ENCODE measurements around the gene VGLL2.

Gene VGLL2

GRCh38 chr6:117263353-117263927 lies 1.9 kb upstream of the VGLL2 start:
- in situ Hi-C loops (cut with MboI; ENCODE audit: low pct_unique_long_range_greater_than_20kb, low sequenced_read_pairs, unreplicated experiment), result no loop called here
- TF ChIP-seq, protein P1, sequence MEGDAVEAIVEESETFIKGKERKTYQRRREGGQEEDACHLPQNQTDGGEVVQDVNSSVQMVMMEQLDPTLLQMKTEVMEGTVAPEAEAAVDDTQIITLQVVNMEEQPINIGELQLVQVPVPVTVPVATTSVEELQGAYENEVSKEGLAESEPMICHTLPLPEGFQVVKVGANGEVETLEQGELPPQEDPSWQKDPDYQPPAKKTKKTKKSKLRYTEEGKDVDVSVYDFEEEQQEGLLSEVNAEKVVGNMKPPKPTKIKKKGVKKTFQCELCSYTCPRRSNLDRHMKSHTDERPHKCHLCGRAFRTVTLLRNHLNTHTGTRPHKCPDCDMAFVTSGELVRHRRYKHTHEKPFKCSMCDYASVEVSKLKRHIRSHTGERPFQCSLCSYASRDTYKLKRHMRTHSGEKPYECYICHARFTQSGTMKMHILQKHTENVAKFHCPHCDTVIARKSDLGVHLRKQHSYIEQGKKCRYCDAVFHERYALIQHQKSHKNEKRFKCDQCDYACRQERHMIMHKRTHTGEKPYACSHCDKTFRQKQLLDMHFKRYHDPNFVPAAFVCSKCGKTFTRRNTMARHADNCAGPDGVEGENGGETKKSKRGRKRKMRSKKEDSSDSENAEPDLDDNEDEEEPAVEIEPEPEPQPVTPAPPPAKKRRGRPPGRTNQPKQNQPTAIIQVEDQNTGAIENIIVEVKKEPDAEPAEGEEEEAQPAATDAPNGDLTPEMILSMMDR (IDR thresholded peaks at IDR 0.05; ENCODE audit: extremely low read depth, insufficient read depth, missing control alignments), result no peak
- no peak for DNase-seq (ENCODE audit: low spot score)

GRCh38 chr6:117264369-117264691 lies 1.0 kb upstream of the VGLL2 start:
- TF ChIP-seq, protein P1 (IDR thresholded peaks at IDR 0.05; ENCODE audit: extremely low read depth, insufficient read depth, missing control alignments), result no peak
- in situ Hi-C loops (cut with MboI; ENCODE audit: low pct_unique_long_range_greater_than_20kb, low sequenced_read_pairs, unreplicated experiment), result no loop called here
- DNase-seq (ENCODE audit: low spot score), result peak; percentile 50

- DNase-seq (ENCODE audit: low spot score), result peak; percentile 68
- TF ChIP-seq, protein P1 (IDR thresholded peaks at IDR 0.05; ENCODE audit: extremely low read depth, insufficient read depth, missing control alignments), result no peak
- in situ Hi-C loops (cut with MboI; ENCODE audit: low pct_unique_long_range_greater_than_20kb, low sequenced_read_pairs, unreplicated experiment), result no loop called here
Measured at GRCh38 chr6:117264692-117265409, 507 bp upstream of the VGLL2 start.

- DNase-seq (ENCODE audit: low spot score), result no peak
- TF ChIP-seq, protein P1 (IDR thresholded peaks at IDR 0.05; ENCODE audit: extremely low read depth, insufficient read depth, missing control alignments), result no peak
- in situ Hi-C loops (cut with MboI; ENCODE audit: low pct_unique_long_range_greater_than_20kb, low sequenced_read_pairs, unreplicated experiment), result no loop called here
Measured at GRCh38 chr6:117266257-117267053, 1.1 kb downstream of the VGLL2 start.

DNA sequence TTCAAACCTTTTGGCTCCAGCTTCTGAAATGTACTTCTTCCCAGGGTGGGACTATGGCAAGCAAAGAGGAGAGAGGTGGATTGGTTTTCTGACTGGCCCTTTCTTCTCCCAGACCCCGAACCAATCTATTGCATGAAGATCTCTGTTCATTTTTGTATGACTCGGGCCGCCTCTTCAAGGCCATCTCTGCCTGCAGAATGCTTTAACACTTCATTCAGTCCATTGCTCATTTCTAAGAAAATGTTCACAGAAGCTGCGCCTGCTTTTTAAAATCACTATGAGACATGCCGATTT lies 1.6 kb downstream of the VGLL2 start:
- TF ChIP-seq, protein P1 (IDR thresholded peaks at IDR 0.05; ENCODE audit: extremely low read depth, insufficient read depth, missing control alignments), result no peak
- in situ Hi-C loops (cut with MboI; ENCODE audit: low pct_unique_long_range_greater_than_20kb, low sequenced_read_pairs, unreplicated experiment), result no loop called here
- no peak for DNase-seq (ENCODE audit: low spot score)

- TF ChIP-seq, protein P1 (IDR thresholded peaks at IDR 0.05; ENCODE audit: extremely low read depth, insufficient read depth, missing control alignments), result peak; percentile 11
- in situ Hi-C loops (cut with MboI; ENCODE audit: low pct_unique_long_range_greater_than_20kb, low sequenced_read_pairs, unreplicated experiment), result no loop called here
- peak; percentile 34 for DNase-seq (ENCODE audit: low spot score)
Measured at GRCh38 chr6:117267766-117268534, 2.6 kb downstream of the VGLL2 start.
